AG04450 (cell line): Measurements from ENCODE around the gene CDH10. TPM values are rescaled to one million over a fixed set of nuclear protein-coding genes. Genes with fewer than 3 reads are reported as not detected.

Source experiments
- CTCF ChIA-PET: fragments of 300-600, 350-600 bp; formaldehyde crosslinking; extraction: SDS; loops from one replicate; lab custom pipeline; 2022; ENCODE audit warnings: antibody characterized with exemption, inconsistent platforms; lab: Charles Lee
- POLR2A ChIA-PET: fragments of 350-600 bp; formaldehyde crosslinking; extraction: SDS; loops from one replicate; lab custom pipeline; 2021; ENCODE audit warnings: antibody characterized with exemption, inconsistent platforms; lab: Yijun Ruan, JAX
- DNase-seq: peaks from one replicate; pipeline ENCODE4 v3.0.0-alpha.2; 2011; ENCODE audit warnings: low read depth, low spot score
- H3K27ac ChIP-seq: one replicate; pipeline ENCODE4 v1.5.1; 2012; ENCODE audit warnings: low read depth, low read length, control low read depth
- H3K27me3 ChIP-seq: one replicate; pipeline ENCODE4 v1.6.0; 2012; ENCODE audit warnings: low read length; ENCODE audit not compliant: control insufficient read depth, insufficient read depth
- H3K4me3 ChIP-seq: 2 replicates; pipeline ENCODE4 v1.5.1; 2011; ENCODE audit warnings: mild to moderate bottlenecking, low read depth, low read length, control low read depth
- H3K9me3 ChIP-seq: 2 replicates; pipeline ENCODE4 v1.5.1; 2012; ENCODE audit warnings: low read length; ENCODE audit not compliant: control insufficient read depth, insufficient read depth
- CTCF ChIP-seq: IDR thresholded peaks from 2 replicates; pipeline ENCODE4 v1.5.1; 2011; ENCODE audit warnings: low read depth, low read length, control low read depth, inconsistent platforms
- polyA plus RNA-seq: library from polyadenylated mRNA; depleted of rRNA; stranded (reverse); fragments of >200 nt; gene quantifications from 2 replicates; pipeline ENCODE4 v1.2.3, GENCODE V29; 2011

Gene CDH10
- polyA plus RNA-seq, 1 experiment, result not detected

DNA sequence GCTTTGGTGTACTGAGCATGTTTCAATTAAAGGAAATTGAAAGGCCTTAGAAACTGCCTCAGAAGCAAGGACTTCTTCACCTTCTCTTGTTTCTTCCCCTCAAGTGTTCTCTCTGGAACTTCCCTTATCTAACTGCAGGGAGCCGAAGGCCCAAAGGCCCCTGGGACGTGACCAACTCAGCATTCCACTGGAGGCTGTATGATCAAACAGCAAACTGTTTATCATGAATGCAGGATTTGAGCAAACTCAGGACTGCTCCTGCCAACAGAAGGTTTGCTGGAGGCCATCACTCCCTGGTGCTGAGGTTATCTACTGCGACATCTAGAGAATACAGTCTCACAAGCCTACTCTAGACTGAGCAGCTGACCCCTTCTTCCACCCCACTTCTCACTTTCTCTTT, 4.8 kb upstream of the CDH10 start:
- Histone ChIP-seq H3K27ac (no peak overlapping the region), H3K9me3 (peaks cover 10% of the 10 kb centered on the region), H3K27me3 (no peaks in the 10 kb centered on the region), H3K4me3 (no peak overlapping the region)
- no peak for TF ChIP-seq CTCF
- DNase-seq, result no peak
- CTCF ChIA-PET, result no interaction called here
- POLR2A ChIA-PET, result no interaction called here

DNA sequence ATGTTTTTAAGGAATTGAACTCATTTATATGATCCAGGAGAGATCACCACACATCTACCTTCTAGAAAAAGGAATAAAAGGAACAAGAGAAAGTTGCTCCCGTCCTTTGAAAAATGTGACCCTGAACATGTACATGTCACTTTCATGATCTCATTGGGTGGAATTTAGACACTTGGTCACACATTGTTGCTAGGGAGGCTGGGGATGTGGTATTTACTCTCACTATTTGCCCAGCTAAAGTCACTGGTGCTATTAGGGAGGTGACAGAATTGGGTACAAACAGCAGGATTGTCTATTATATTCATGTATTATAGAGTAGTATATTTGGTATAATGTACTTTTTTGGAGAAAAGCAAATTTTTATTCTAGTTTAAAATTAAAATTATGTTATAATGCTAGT, 2.1 kb upstream of the CDH10 start:
- Histone ChIP-seq H3K4me3 (no peak overlapping the region), H3K27me3 (no peaks in the 10 kb centered on the region), H3K27ac (no peak overlapping the region), H3K9me3 (peaks cover 10% of the 10 kb centered on the region)
- ChIA-PET POLR2A (no interaction called here), CTCF (no interaction called here)
- DNase-seq, result no peak
- no peak for TF ChIP-seq CTCF

GRCh38 chr5:24645483-24645882, 705 bp upstream of the CDH10 start:
- CTCF ChIA-PET, result no interaction called here
- Histone ChIP-seq H3K27me3 (no peaks in the 10 kb centered on the region), H3K4me3 (no peak overlapping the region), H3K27ac (no peak overlapping the region), H3K9me3 (peaks cover 6% of the 10 kb centered on the region)
- DNase-seq, result no peak
- no peak for TF ChIP-seq CTCF
- POLR2A ChIA-PET, result no interaction called here

- DNase-seq, result no peak
- Histone ChIP-seq H3K27ac (no peak overlapping the region), H3K9me3 (peaks cover 3% of the 10 kb centered on the region), H3K27me3 (no peaks in the 10 kb centered on the region), H3K4me3 (no peak overlapping the region)
- ChIA-PET POLR2A (no interaction called here), CTCF (no interaction called here)
- no peak for TF ChIP-seq CTCF
Observed at GRCh38 chr5:24643880-24644279, 898 bp downstream of the CDH10 start.

GRCh38 chr5:24643156-24643555, 1.6 kb downstream of the CDH10 start:
- Histone ChIP-seq H3K4me3 (no peak overlapping the region), H3K27me3 (no peaks in the 10 kb centered on the region), H3K9me3 (peaks cover 3% of the 10 kb centered on the region; the same call in 1 of the 2 replicates), H3K27ac (no peak overlapping the region)
- ChIA-PET CTCF (no interaction called here), POLR2A (no interaction called here)
- TF ChIP-seq CTCF, result no peak
- DNase-seq, result no peak
